ENCODE results near the gene PARD3B.

- TF ChIP-seq, protein P1, sequence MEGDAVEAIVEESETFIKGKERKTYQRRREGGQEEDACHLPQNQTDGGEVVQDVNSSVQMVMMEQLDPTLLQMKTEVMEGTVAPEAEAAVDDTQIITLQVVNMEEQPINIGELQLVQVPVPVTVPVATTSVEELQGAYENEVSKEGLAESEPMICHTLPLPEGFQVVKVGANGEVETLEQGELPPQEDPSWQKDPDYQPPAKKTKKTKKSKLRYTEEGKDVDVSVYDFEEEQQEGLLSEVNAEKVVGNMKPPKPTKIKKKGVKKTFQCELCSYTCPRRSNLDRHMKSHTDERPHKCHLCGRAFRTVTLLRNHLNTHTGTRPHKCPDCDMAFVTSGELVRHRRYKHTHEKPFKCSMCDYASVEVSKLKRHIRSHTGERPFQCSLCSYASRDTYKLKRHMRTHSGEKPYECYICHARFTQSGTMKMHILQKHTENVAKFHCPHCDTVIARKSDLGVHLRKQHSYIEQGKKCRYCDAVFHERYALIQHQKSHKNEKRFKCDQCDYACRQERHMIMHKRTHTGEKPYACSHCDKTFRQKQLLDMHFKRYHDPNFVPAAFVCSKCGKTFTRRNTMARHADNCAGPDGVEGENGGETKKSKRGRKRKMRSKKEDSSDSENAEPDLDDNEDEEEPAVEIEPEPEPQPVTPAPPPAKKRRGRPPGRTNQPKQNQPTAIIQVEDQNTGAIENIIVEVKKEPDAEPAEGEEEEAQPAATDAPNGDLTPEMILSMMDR (IDR thresholded peaks at IDR 0.05) = no peak
- TF ChIP-seq POLR2A (IDR thresholded peaks at IDR 0.05) = no peak
Measured at GRCh38 chr2:205002390-205002789, 457.1 kb downstream of the PARD3B start.
